Thyroid gland (tissue), 4 donors: Measurements from ENCODE around the gene GDI2.

Experiments
- CTCF ChIP-seq, 6 experiments: fragments of 200-600 bp in 3 of 6; fragments of 450-650 bp in 3 of 6; sonication (generic) in 3 of 6; IDR thresholded peaks; one replicate each; pipeline ENCODE4 v1.5.1; 2016 to 2019; ENCODE audit warnings: antibody characterized with exemption in 6 of 6, mild to moderate bottlenecking in 2 of 6, inconsistent platforms in 1 of 6, moderate library complexity in 1 of 6
- POLR2A ChIP-seq, 2 donors: fragments of 450-650 bp; IDR thresholded peaks; one replicate each; pipeline ENCODE4 v1.6.1; 2017; ENCODE audit warnings: antibody characterized with exemption in 2 of 2, mild to moderate bottlenecking in 2 of 2, moderate library complexity in 1 of 2

DNA sequence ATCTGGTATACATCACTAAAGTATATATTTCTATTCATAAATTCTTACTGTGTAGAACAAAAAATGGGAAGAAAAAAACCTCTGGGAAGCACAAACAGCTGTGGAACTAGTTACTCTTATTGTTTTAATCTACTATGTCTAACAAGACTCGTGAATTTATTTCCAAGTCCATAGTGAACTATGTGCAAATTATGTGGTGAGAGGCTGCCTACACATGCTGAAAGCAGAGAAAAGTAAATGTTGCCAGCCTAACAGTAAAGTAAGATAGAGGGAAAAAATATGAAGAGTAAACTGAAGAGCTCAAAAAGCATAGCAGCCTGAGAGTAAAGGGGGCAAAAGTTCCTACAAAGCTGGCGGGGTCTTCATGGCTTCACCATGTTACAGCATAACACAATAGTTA, 3.0 kb downstream of the GDI2 start:
- no peak for TF ChIP-seq CTCF (IDR thresholded peaks at IDR 0.05)
- no peak for TF ChIP-seq POLR2A (IDR thresholded peaks at IDR 0.05)
